Mucosa of descending colon (tissue), 3 donors: Measurements from ENCODE around the gene CST11. TPM values are rescaled to one million over a fixed set of nuclear protein-coding genes. Genes with fewer than 3 reads are reported as not detected.

Source experiments
- ATAC-seq: fragments of 200-7000 bp; cut with Tn5 transposase; one replicate; pipeline ENCODE4 v1.9.1; 2020; ENCODE audit warnings: mild to moderate bottlenecking, moderate library complexity
- DNase-seq, 3 donors: peaks; one replicate each; pipeline ENCODE4 v3.0.0-alpha.2; 2020
- H3K36me3 ChIP-seq: fragments of 200-600 bp; one replicate; pipeline ENCODE4 v1.8.0; 2021; ENCODE audit warnings: low read depth, mild to moderate bottlenecking
- H3K4me1 ChIP-seq: fragments of 200-600 bp; one replicate; pipeline ENCODE4 v1.8.0; 2021; ENCODE audit warnings: low read depth, mild to moderate bottlenecking
- H3K4me3 ChIP-seq: fragments of 200-600 bp; one replicate; pipeline ENCODE4 v1.8.0; 2021; ENCODE audit warnings: mild to moderate bottlenecking
- H3K9me3 ChIP-seq: fragments of 200-600 bp; one replicate; pipeline ENCODE4 v1.8.0; 2021; ENCODE audit warnings: mild to moderate bottlenecking
- CTCF ChIP-seq: fragments of 200-600 bp; IDR thresholded peaks from one replicate; pipeline ENCODE4 v1.8.0; 2022; ENCODE audit warnings: antibody characterized with exemption, mild to moderate bottlenecking
- intact Hi-C, 2 donors: fragments of 100-400 bp; cut with DNase I in 1 of 2; cut with micrococcal nuclease in 1 of 2; formaldehyde crosslinking; loops; one replicate each; pipeline versions ENCODE4 v1.11.0 to v1.11.1; 2022; cut with DNase I, micrococcal nuclease
- total RNA-seq, 3 donors: library from RNA; stranded (reverse); fragmentation: NEBNext Ultra II Directional in 2 of 3; extraction: Animal tissue kit (Norgen Biotek cat#: 25700) in 2 of 3; gene quantifications; one replicate each; pipeline versions ENCODE4 v1.2.1 to v1.2.4, GENCODE V29; 2021 to 2023
- donor health status: DM: no; HTN: no; CAD: no; lungs with moderate emphysema.
- donor health status: DM: no; HTN: no; CAD: no.
- donor health status: DM: no; HTN: yes; CAD: no.

The CST11 gene
- total RNA-seq, 3 donors from 2014 or later = not detected

GRCh38 chr20:23407781-23408464 lies 44.8 kb downstream of the CST11 start:
- H3K9me3 ChIP-seq = no peaks in the 10 kb centered on the region
- H3K4me3 ChIP-seq = no peak overlapping the region
- no peak for DNase-seq
- TF ChIP-seq CTCF = no peak
- ATAC-seq = no peak
- no peaks in the 10 kb centered on the region for H3K4me1 ChIP-seq
- no peaks in the 10 kb centered on the region for H3K36me3 ChIP-seq
- intact Hi-C loops = no loop called here

- H3K9me3 ChIP-seq = no peaks in the 10 kb centered on the region
- no peaks in the 10 kb centered on the region for H3K4me1 ChIP-seq
- no peak for TF ChIP-seq CTCF
- DNase-seq (no peak), ATAC-seq (no peak)
- H3K36me3 ChIP-seq = no peaks in the 10 kb centered on the region
- no peak overlapping the region for H3K4me3 ChIP-seq
- intact Hi-C loops = no loop called here
Measured at GRCh38 chr20:23406880-23407279, 45.8 kb downstream of the CST11 start.

- no peak for DNase-seq
- Histone ChIP-seq H3K4me1 (no peaks in the 10 kb centered on the region), H3K9me3 (no peaks in the 10 kb centered on the region), H3K4me3 (no peak overlapping the region), H3K36me3 (no peaks in the 10 kb centered on the region)
- intact Hi-C loops = no loop called here
- no peak for TF ChIP-seq CTCF
- ATAC-seq = peak; percentile 74
Measured at GRCh38 chr20:23404196-23404595, 48.5 kb downstream of the CST11 start.

- TF ChIP-seq CTCF = no peak
- no peak for ATAC-seq
- Histone ChIP-seq H3K4me3 (no peak overlapping the region), H3K9me3 (no peaks in the 10 kb centered on the region), H3K36me3 (no peaks in the 10 kb centered on the region), H3K4me1 (no peaks in the 10 kb centered on the region)
- DNase-seq = no peak
- intact Hi-C loops = no loop called here
Measured at GRCh38 chr20:23403751-23404150, 48.9 kb downstream of the CST11 start.

GRCh38 chr20:23401051-23401450 lies 51.6 kb downstream of the CST11 start:
- TF ChIP-seq CTCF = no peak
- no peaks in the 10 kb centered on the region for H3K9me3 ChIP-seq
- H3K4me1 ChIP-seq = no peaks in the 10 kb centered on the region
- intact Hi-C loops = no loop called here
- no peak for ATAC-seq
- H3K36me3 ChIP-seq = no peaks in the 10 kb centered on the region
- no peak for DNase-seq
- H3K4me3 ChIP-seq = no peak overlapping the region

Other genes with a start within 250 kb of the CST11 start
- 10 to 100 TPM in 2 of 3 donors, 1 to 10 TPM in 1; 9.9 to 12.9 (median 10.6) TPM for gene NXT1, start 102.1 kb downstream of the CST11 start, total RNA-seq
- 10 to 100 TPM in 1 of 3 donors, 1 to 10 TPM in 2; 5.8 to 16.2 (median 9.3) TPM for gene GZF1, start 90.7 kb downstream of the CST11 start, total RNA-seq
- 10 to 100 TPM in 1 of 3 donors, 1 to 10 TPM in 2; 8.2 to 22.8 (median 8.9) TPM for gene NAPB, start 31.4 kb downstream of the CST11 start, total RNA-seq
- not detected for gene CSTL1, start 13.2 kb downstream of the CST11 start, total RNA-seq
- gene CST8, start 38.2 kb upstream of the CST11 start, total RNA-seq = not detected
- gene CST9L, start 115.6 kb upstream of the CST11 start, total RNA-seq = not detected
- not detected for gene CST9, start 153.0 kb upstream of the CST11 start, total RNA-seq
- 100 to 1,000 TPM; 763 to 916 (median 852) TPM for gene CST3, start 185.1 kb upstream of the CST11 start, total RNA-seq
- not detected for gene CST4, start 236.2 kb upstream of the CST11 start, total RNA-seq